ENCODE measurements around the gene MYADML2.

Gene MYADML2

DNA sequence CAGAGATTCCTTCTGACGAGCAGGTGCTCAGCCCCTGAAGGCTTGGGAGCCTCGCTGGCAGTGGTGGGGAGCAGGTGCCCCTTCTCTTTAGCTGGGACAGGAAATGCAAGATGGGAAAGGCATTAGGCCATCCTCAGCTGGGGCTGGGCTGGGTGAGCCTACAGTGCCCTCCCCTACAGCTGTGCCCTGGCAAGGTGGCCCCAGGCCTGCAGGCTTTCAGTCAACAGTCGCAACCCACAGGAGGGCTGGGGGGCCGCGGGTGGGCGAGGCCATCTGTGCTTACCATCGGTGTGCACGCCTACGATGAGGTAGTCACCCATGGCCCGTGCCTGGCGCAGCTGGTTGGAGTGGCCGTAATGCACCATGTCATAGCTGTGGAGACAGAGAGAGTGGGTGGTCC, 37.8 kb downstream of the MYADML2 start:
- H3K36me3 ChIP-seq (ENCODE audit: control insufficient read depth in 1 of 2, insufficient read depth in 2 of 2, low read depth in 1 of 2, low read length in 2 of 2), result peaks cover 48 to 77% of the 10 kb centered on the region in 2 experiments
- no peak overlapping the region for H2AFZ ChIP-seq (ENCODE audit: low read depth, low read length)
- H3K9ac ChIP-seq (ENCODE audit: low read length), result no peak overlapping the region
- peaks cover 24% of the 10 kb centered on the region for H3K79me1 ChIP-seq (replicated peaks; ENCODE audit: low read length, poor library complexity, severe bottlenecking)
- H3K14ac ChIP-seq (ENCODE audit: low read length in 2 of 2), result no peak overlapping the region
- H2BK5ac ChIP-seq (ENCODE audit: low read depth, low read length, poor library complexity, severe bottlenecking), result no peak overlapping the region
- WGBS, result 98% methylated on average over 12 of the region's 12 CpGs
- no peak overlapping the region for H2AK5ac ChIP-seq (ENCODE audit: low read length, severe bottlenecking)
- no peaks in the 10 kb centered on the region for H3K27me3 ChIP-seq (ENCODE audit: control insufficient read depth in 1 of 2, insufficient read depth in 1 of 2, low read length in 2 of 2)
- no peaks in the 10 kb centered on the region for H3K9me3 ChIP-seq (ENCODE audit: control insufficient read depth, low read length)
- H3K4ac ChIP-seq (ENCODE audit: low read depth in 1 of 2, low read length in 2 of 2), result no peak overlapping the region
- H3K18ac ChIP-seq (ENCODE audit: low read depth in 1 of 2, low read length in 2 of 2), result no peak overlapping the region
- H3K4me3 ChIP-seq (ENCODE audit: insufficient read depth in 1 of 2, low read depth in 1 of 2, low read length in 2 of 2), result no peak overlapping the region
- H2BK120ac ChIP-seq (ENCODE audit: low read depth, low read length), result no peak overlapping the region
- peak overlapping the region in 1 of 2 experiments; percentile 66 for H3K23ac ChIP-seq (ENCODE audit: low read length in 2 of 2)
- H3K4me1 ChIP-seq (ENCODE audit: control insufficient read depth, insufficient read depth, low read depth, low read length), result peaks cover 18% of the 10 kb centered on the region
- H3K4me2 ChIP-seq (ENCODE audit: low read length, poor library complexity, severe bottlenecking), result no peak overlapping the region
- peak overlapping the region; percentile 12 for H4K91ac ChIP-seq (ENCODE audit: low read length)
- no peak overlapping the region for H4K8ac ChIP-seq (ENCODE audit: low read length)
- H2BK12ac ChIP-seq (ENCODE audit: low read length in 2 of 2), result peak overlapping the region in 1 of 2 experiments; percentile 45
- no peak for DNase-seq
- H2BK15ac ChIP-seq (ENCODE audit: low read depth, poor library complexity, severe bottlenecking), result no peak overlapping the region
- no peak overlapping the region for H3K27ac ChIP-seq (ENCODE audit: low read length, poor library complexity, severe bottlenecking)

- Histone ChIP-seq H4K8ac (ENCODE audit: low read length) (no peak overlapping the region), H2BK12ac (ENCODE audit: low read length in 2 of 2) (no peak overlapping the region), H3K9ac (ENCODE audit: low read length) (no peak overlapping the region), H2AK5ac (ENCODE audit: low read length, severe bottlenecking) (no peak overlapping the region), H2AFZ (ENCODE audit: low read depth, low read length) (no peak overlapping the region), H4K91ac (ENCODE audit: low read length) (no peak overlapping the region), H3K9me3 (ENCODE audit: control insufficient read depth, low read length) (no peaks in the 10 kb centered on the region), H3K4me2 (ENCODE audit: low read length, poor library complexity, severe bottlenecking) (no peak overlapping the region), H3K4me1 (ENCODE audit: control insufficient read depth, insufficient read depth, low read depth, low read length) (peaks cover 18% of the 10 kb centered on the region), H3K23ac (ENCODE audit: low read length in 2 of 2) (no peak overlapping the region), H3K27ac (ENCODE audit: low read length, poor library complexity, severe bottlenecking) (no peak overlapping the region), H3K4ac (ENCODE audit: low read depth in 1 of 2, low read length in 2 of 2) (no peak overlapping the region), H3K14ac (ENCODE audit: low read length in 2 of 2) (no peak overlapping the region), H3K4me3 (ENCODE audit: insufficient read depth in 1 of 2, low read depth in 1 of 2, low read length in 2 of 2) (no peak overlapping the region), H2BK5ac (ENCODE audit: low read depth, low read length, poor library complexity, severe bottlenecking) (no peak overlapping the region), H3K18ac (ENCODE audit: low read depth in 1 of 2, low read length in 2 of 2) (no peak overlapping the region), H2BK120ac (ENCODE audit: low read depth, low read length) (no peak overlapping the region), H3K36me3 (ENCODE audit: control insufficient read depth in 1 of 2, insufficient read depth in 2 of 2, low read depth in 1 of 2, low read length in 2 of 2) (peaks cover 44 to 77% of the 10 kb centered on the region in 2 experiments), H3K79me1 (replicated peaks; ENCODE audit: low read length, poor library complexity, severe bottlenecking) (peaks cover 19% of the 10 kb centered on the region), H3K27me3 (ENCODE audit: control insufficient read depth in 1 of 2, insufficient read depth in 1 of 2, low read length in 2 of 2) (no peaks in the 10 kb centered on the region), H2BK15ac (ENCODE audit: low read depth, poor library complexity, severe bottlenecking) (no peak overlapping the region)
- DNase-seq, result no peak
- 96% methylated on average over 11 of the region's 11 CpGs for WGBS
Measured at GRCh38 chr17:81908793-81909192, 38.2 kb downstream of the MYADML2 start.

- Histone ChIP-seq H2AFZ (ENCODE audit: low read depth, low read length) (no peak overlapping the region), H3K18ac (ENCODE audit: low read depth in 1 of 2, low read length in 2 of 2) (no peak overlapping the region), H3K4me2 (ENCODE audit: low read length, poor library complexity, severe bottlenecking) (no peak overlapping the region), H3K9ac (ENCODE audit: low read length) (no peak overlapping the region), H2AK5ac (ENCODE audit: low read length, severe bottlenecking) (no peak overlapping the region), H3K27me3 (ENCODE audit: control insufficient read depth in 1 of 2, insufficient read depth in 1 of 2, low read length in 2 of 2) (no peaks in the 10 kb centered on the region), H3K79me1 (replicated peaks; ENCODE audit: low read length, poor library complexity, severe bottlenecking) (peaks cover 11% of the 10 kb centered on the region), H4K8ac (ENCODE audit: low read length) (no peak overlapping the region), H3K14ac (ENCODE audit: low read length in 2 of 2) (no peak overlapping the region), H3K4ac (ENCODE audit: low read depth in 1 of 2, low read length in 2 of 2) (no peak overlapping the region), H4K91ac (ENCODE audit: low read length) (no peak overlapping the region), H3K36me3 (ENCODE audit: control insufficient read depth in 1 of 2, insufficient read depth in 2 of 2, low read depth in 1 of 2, low read length in 2 of 2) (peaks cover 31 to 76% of the 10 kb centered on the region in 2 experiments), H2BK15ac (ENCODE audit: low read depth, poor library complexity, severe bottlenecking) (no peak overlapping the region), H2BK12ac (ENCODE audit: low read length in 2 of 2) (no peak overlapping the region), H2BK5ac (ENCODE audit: low read depth, low read length, poor library complexity, severe bottlenecking) (no peak overlapping the region), H3K4me3 (ENCODE audit: insufficient read depth in 1 of 2, low read depth in 1 of 2, low read length in 2 of 2) (no peak overlapping the region), H3K27ac (ENCODE audit: low read length, poor library complexity, severe bottlenecking) (no peak overlapping the region), H2BK120ac (ENCODE audit: low read depth, low read length) (no peak overlapping the region), H3K9me3 (ENCODE audit: control insufficient read depth, low read length) (no peaks in the 10 kb centered on the region), H3K23ac (ENCODE audit: low read length in 2 of 2) (no peak overlapping the region), H3K4me1 (ENCODE audit: control insufficient read depth, insufficient read depth, low read depth, low read length) (peaks cover 21% of the 10 kb centered on the region)
- DNase-seq, result no peak
- WGBS, result 97% methylated on average over 23 of the region's 26 CpGs
Measured at GRCh38 chr17:81907219-81908145, 39.6 kb downstream of the MYADML2 start.

- H3K36me3 ChIP-seq (ENCODE audit: control insufficient read depth in 1 of 2, insufficient read depth in 2 of 2, low read depth in 1 of 2, low read length in 2 of 2), result peaks cover 22 to 70% of the 10 kb centered on the region in 2 experiments
- H2BK12ac ChIP-seq (ENCODE audit: low read length in 2 of 2), result no peak overlapping the region
- H3K27me3 ChIP-seq (ENCODE audit: control insufficient read depth in 1 of 2, insufficient read depth in 1 of 2, low read length in 2 of 2), result peaks cover 0 to 2% of the 10 kb centered on the region in 2 experiments
- no peak overlapping the region for H3K27ac ChIP-seq (ENCODE audit: low read length, poor library complexity, severe bottlenecking)
- no peak overlapping the region for H3K4ac ChIP-seq (ENCODE audit: low read depth in 1 of 2, low read length in 2 of 2)
- 98% methylated on average over 15 of the region's 15 CpGs for WGBS
- peaks cover 11% of the 10 kb centered on the region for H3K79me1 ChIP-seq (replicated peaks; ENCODE audit: low read length, poor library complexity, severe bottlenecking)
- H2BK5ac ChIP-seq (ENCODE audit: low read depth, low read length, poor library complexity, severe bottlenecking), result no peak overlapping the region
- no peak overlapping the region for H3K23ac ChIP-seq (ENCODE audit: low read length in 2 of 2)
- DNase-seq, result no peak
- H3K9me3 ChIP-seq (ENCODE audit: control insufficient read depth, low read length), result no peaks in the 10 kb centered on the region
- no peak overlapping the region for H2AFZ ChIP-seq (ENCODE audit: low read depth, low read length)
- H3K14ac ChIP-seq (ENCODE audit: low read length in 2 of 2), result no peak overlapping the region
- H3K9ac ChIP-seq (ENCODE audit: low read length), result no peak overlapping the region
- H2BK15ac ChIP-seq (ENCODE audit: low read depth, poor library complexity, severe bottlenecking), result no peak overlapping the region
- H3K4me3 ChIP-seq (ENCODE audit: insufficient read depth in 1 of 2, low read depth in 1 of 2, low read length in 2 of 2), result no peak overlapping the region
- H4K91ac ChIP-seq (ENCODE audit: low read length), result no peak overlapping the region
- H2AK5ac ChIP-seq (ENCODE audit: low read length, severe bottlenecking), result no peak overlapping the region
- no peak overlapping the region for H2BK120ac ChIP-seq (ENCODE audit: low read depth, low read length)
- H3K4me2 ChIP-seq (ENCODE audit: low read length, poor library complexity, severe bottlenecking), result no peak overlapping the region
- no peak overlapping the region for H3K18ac ChIP-seq (ENCODE audit: low read depth in 1 of 2, low read length in 2 of 2)
- peaks cover 28% of the 10 kb centered on the region for H3K4me1 ChIP-seq (ENCODE audit: control insufficient read depth, insufficient read depth, low read depth, low read length)
- H4K8ac ChIP-seq (ENCODE audit: low read length), result no peak overlapping the region
Measured at GRCh38 chr17:81906476-81907218, 40.4 kb downstream of the MYADML2 start.

Data from mesenchymal stem cell (in vitro differentiated cells and primary cell).